ENCODE data around the gene PRPF6.

Gene PRPF6

GRCh38 chr20:63945921-63946920, 34.7 kb upstream of the PRPF6 start:
- no peak for DNase-seq (ENCODE audit: low spot score)

- DNase-seq (ENCODE audit: low spot score), result no peak
These were observed 33.8 kb upstream of the PRPF6 start for GRCh38 chr20:63946986-63947637.

GRCh38 chr20:63947638-63948456, 33.1 kb upstream of the PRPF6 start:
- DNase-seq (ENCODE audit: low spot score), result no peak

GRCh38 chr20:63950701-63951397, 30.1 kb upstream of the PRPF6 start:
- no peak for DNase-seq (ENCODE audit: low spot score)

GRCh38 chr20:63951398-63952209, 29.3 kb upstream of the PRPF6 start:
- no peak for DNase-seq (ENCODE audit: low spot score)

GRCh38 chr20:63952210-63952535, 28.8 kb upstream of the PRPF6 start:
- no peak for DNase-seq (ENCODE audit: low spot score)

- no peak for DNase-seq (ENCODE audit: low spot score)
These were observed 28.2 kb upstream of the PRPF6 start for GRCh38 chr20:63952769-63953168.

- no peak for DNase-seq (ENCODE audit: low spot score)
These were observed 27.0 kb upstream of the PRPF6 start for GRCh38 chr20:63953764-63954429.

- DNase-seq (ENCODE audit: low spot score), result peak; percentile 72
These were observed 25.6 kb upstream of the PRPF6 start for GRCh38 chr20:63955281-63955826.

- peak; percentile 93 for DNase-seq (ENCODE audit: low spot score)
These were observed 24.9 kb upstream of the PRPF6 start, which contains the start of gene UCKL1 for GRCh38 chr20:63955827-63956663. UCKL1 (minus strand) TSS chr20:63956416; CDS start chr20:63956372, 44 bp downstream.

- peak; percentile 38 for DNase-seq (ENCODE audit: low spot score)
These were observed 24.3 kb upstream of the PRPF6 start for GRCh38 chr20:63956664-63957003.

GRCh38 chr20:63957004-63957689, 23.8 kb upstream of the PRPF6 start:
- DNase-seq (ENCODE audit: low spot score), result peak; percentile 86

GRCh38 chr20:63957690-63958441, 23.1 kb upstream of the PRPF6 start:
- no peak for DNase-seq (ENCODE audit: low spot score)

- DNase-seq (ENCODE audit: low spot score), result no peak
These were observed 22.5 kb upstream of the PRPF6 start for GRCh38 chr20:63958471-63958870.

- DNase-seq (ENCODE audit: low spot score), result no peak
These were observed 21.8 kb upstream of the PRPF6 start for GRCh38 chr20:63958964-63959698.

- no peak for DNase-seq (ENCODE audit: low spot score)
These were observed 21.2 kb upstream of the PRPF6 start for GRCh38 chr20:63959699-63960075.
